Hypothalamus (tissue), 51 donors: Measurements from ENCODE around the gene UBA5.
"Not testable (repeated sequence)": the region's sequence is repeated elsewhere in the genome, so short reads cannot be mapped to it uniquely, and the experiment has no call there.

Experiments
- DNase-seq, 51 donors: peaks; one replicate each; lab custom pipeline; 2025; lab: John Stamatoyannopoulos, UW

The UBA5 gene

GRCh38 chr3:132660052-132660810 is at the start of gene UBA5:
TSS of gene UBA5 (plus strand) at chr3:132660329. CDS start at chr3:132660538, 209 bp downstream.
- peak in 50 of 51 donors; percentile 17 to 88 (median 63) for DNase-seq

- DNase-seq = not testable (repeated sequence)
These were observed 44.8 kb upstream of the UBA5 start for GRCh38 chr3:132615301-132615700.

GRCh38 chr3:132615881-132616280 is 44.2 kb upstream of the UBA5 start:
- DNase-seq = no peak

GRCh38 chr3:132616780-132617179 is 43.3 kb upstream of the UBA5 start:
- no peak for DNase-seq

- no peak for DNase-seq
These were observed 38.0 kb upstream of the UBA5 start for GRCh38 chr3:132622148-132622547.

GRCh38 chr3:132622761-132623160 is 37.4 kb upstream of the UBA5 start:
- DNase-seq = no peak

GRCh38 chr3:132623646-132624045 is 36.5 kb upstream of the UBA5 start:
- no peak for DNase-seq

- no peak for DNase-seq
These were observed 35.3 kb upstream of the UBA5 start for GRCh38 chr3:132624790-132625189.

- DNase-seq = no peak
These were observed 34.5 kb upstream of the UBA5 start for GRCh38 chr3:132625613-132626012.

GRCh38 chr3:132626955-132627354 is 33.2 kb upstream of the UBA5 start:
- no peak for DNase-seq

GRCh38 chr3:132628157-132628556 is 32.0 kb upstream of the UBA5 start:
- no peak for DNase-seq

GRCh38 chr3:132629928-132630327 is 30.2 kb upstream of the UBA5 start:
- no peak for DNase-seq

- no peak for DNase-seq
These were observed 29.5 kb upstream of the UBA5 start for GRCh38 chr3:132630612-132631011.

- no peak for DNase-seq
These were observed 25.1 kb upstream of the UBA5 start for GRCh38 chr3:132635052-132635451.

- DNase-seq = no peak
These were observed 22.5 kb upstream of the UBA5 start for GRCh38 chr3:132637590-132637989.

GRCh38 chr3:132638706-132639105 is 21.4 kb upstream of the UBA5 start:
- DNase-seq = no peak

GRCh38 chr3:132641427-132641826 is 18.7 kb upstream of the UBA5 start:
- DNase-seq = not testable (repeated sequence)

- DNase-seq = no peak
These were observed 18.1 kb upstream of the UBA5 start for GRCh38 chr3:132641837-132642538.

GRCh38 chr3:132642539-132642847 is 17.6 kb upstream of the UBA5 start:
- DNase-seq = no peak

GRCh38 chr3:132643366-132643765 is 16.8 kb upstream of the UBA5 start:
- no peak for DNase-seq

- DNase-seq = no peak
These were observed 15.1 kb upstream of the UBA5 start for GRCh38 chr3:132645058-132645457.

GRCh38 chr3:132650153-132650552 is 10.0 kb upstream of the UBA5 start:
- DNase-seq = no peak
